PC-9 (cell line): ENCODE results near the gene ABCC6. TPM values are rescaled to one million over a fixed set of nuclear protein-coding genes. Genes with fewer than 3 reads are reported as not detected.

Source experiments
- BruUV-seq: library from RNA; stranded (reverse); fragments of 400-500 nt; replicated peaks from 2 replicates; lab custom pipeline; 2021; lab: Mats Ljungman, UMichigan
- CTCF ChIA-PET: fragments of 300-600 bp; sonication (Branson Sonifier 250); formaldehyde crosslinking; loops from one replicate; lab custom pipeline; 2022; ENCODE audit warnings: antibody characterized with exemption; lab: Charles Lee
- POLR2A ChIA-PET: fragments of 300-600 bp; sonication (Branson Sonifier 250); formaldehyde crosslinking; loops from one replicate; lab custom pipeline; 2022; ENCODE audit warnings: antibody characterized with exemption; ENCODE audit not compliant: unreplicated experiment; lab: Charles Lee
- DNase-seq, 2 experiments: peaks; one replicate each; pipeline versions ENCODE4 v3.0.0 to v3.0.0-alpha.2; 2015 to 2022; ENCODE audit warnings: mixed read lengths in 1 of 2
- H2AFZ ChIP-seq: fragments of 200-600 bp; sonication (generic); 2 replicates; pipeline ENCODE4 v1.8.1; 2017; ENCODE audit warnings: antibody characterized with exemption
- H3F3A ChIP-seq: fragments of 200-600 bp; sonication (generic); 2 replicates; pipeline ENCODE4 v1.8.1; 2017; ENCODE audit warnings: antibody characterized with exemption, mild to moderate bottlenecking, low read depth; ENCODE audit not compliant: insufficient read depth
- H3K27ac ChIP-seq: fragments of 200-600 bp; sonication (generic); 2 replicates; pipeline ENCODE4 v1.6.1; 2016; ENCODE audit warnings: mixed run types
- H3K27me3 ChIP-seq: fragments of 200-600 bp; sonication (generic); 2 replicates; pipeline ENCODE4 v1.6.1; 2016; ENCODE audit warnings: low read depth, mixed run types; ENCODE audit not compliant: insufficient read depth
- H3K36me3 ChIP-seq: fragments of 200-600 bp; sonication (generic); 2 replicates; pipeline ENCODE4 v1.6.1; 2016; ENCODE audit warnings: low read depth, mixed run types
- H3K4me1 ChIP-seq: fragments of 200-600 bp; sonication (generic); replicated peaks from 2 replicates; pipeline ENCODE4 v1.6.1; 2016; ENCODE audit warnings: mixed run types; ENCODE audit not compliant: insufficient read depth
- H3K4me2 ChIP-seq: fragments of 200-600 bp; sonication (generic); 2 replicates; pipeline ENCODE4 v1.6.1; 2017; ENCODE audit warnings: mixed run types
- H3K4me3 ChIP-seq: fragments of 200-600 bp; sonication (generic); 2 replicates; pipeline ENCODE4 v1.6.1; 2016; ENCODE audit warnings: mixed run types
- H3K79me2 ChIP-seq: fragments of 200-600 bp; sonication (generic); 2 replicates; pipeline ENCODE4 v1.6.1; 2017; ENCODE audit warnings: low read depth, mixed run types
- H3K9me2 ChIP-seq: fragments of 200-600 bp; sonication (generic); 2 replicates; pipeline ENCODE4 v1.8.1; 2017; ENCODE audit warnings: mild to moderate bottlenecking; ENCODE audit not compliant: insufficient read depth
- H3K9me3 ChIP-seq: fragments of 200-600 bp; sonication (generic); 2 replicates; pipeline ENCODE4 v1.8.1; 2016; ENCODE audit warnings: low read depth; ENCODE audit not compliant: insufficient read depth
- H4K20me1 ChIP-seq: fragments of 200-600 bp; sonication (generic); 2 replicates; pipeline ENCODE4 v1.8.1; 2017; ENCODE audit not compliant: insufficient read depth
- CTCF ChIP-seq: fragments of 200-600 bp; sonication (generic); conservative IDR thresholded peaks from 2 replicates; pipeline ENCODE4 v1.6.1; 2017; ENCODE audit warnings: mixed run types, antibody characterized with exemption, mild to moderate bottlenecking, moderate library complexity
- EZH2 ChIP-seq: fragments of 200-600 bp; sonication (generic); IDR thresholded peaks from 2 replicates; pipeline ENCODE4 v1.8.0; 2017; ENCODE audit warnings: antibody characterized with exemption, low read depth
- intact Hi-C: fragments of 100-400 bp; cut with micrococcal nuclease; formaldehyde crosslinking; loops from one replicate; pipeline ENCODE4 v1.10.0; 2022; ENCODE audit not compliant: unreplicated experiment
- total RNA-seq: library from RNA; stranded (reverse); gene quantifications from 2 replicates; pipeline ENCODE4 v1.2.3, GENCODE V29; 2021

ABCC6 gene
- total RNA-seq, 1 experiment from 2014 or later = 2.8 TPM

- Histone ChIP-seq H3K27ac (no peak overlapping the region), H3K4me3 (no peak overlapping the region), H3K36me3 (peaks cover 5% of the 10 kb centered on the region; the same call in 1 of the 2 replicates), H3K4me1 (no peaks in the 10 kb centered on the region), H3K9me3 (no peaks in the 10 kb centered on the region), H3K79me2 (no peaks in the 10 kb centered on the region), H3K27me3 (no peaks in the 10 kb centered on the region), H3K9me2 (no peaks in the 10 kb centered on the region), H2AFZ (no peak overlapping the region), H3F3A (peaks cover 20% of the 10 kb centered on the region; the same call in 1 of the 2 replicates), H3K4me2 (no peak overlapping the region), H4K20me1 (peaks cover 16% of the 10 kb centered on the region)
- peak in 1 of 2 experiments; percentile 63 for DNase-seq
- no peak for TF ChIP-seq EZH2
- TF ChIP-seq CTCF = no peak
- CTCF ChIA-PET = no interaction called here
- BruUV-seq = no TSS peak
- intact Hi-C loops = no loop called here
- POLR2A ChIA-PET = interaction anchor here (0.6 kb wide), 1 partner anchor 35 kb away, joined by 4 read pairs; no protein-coding TSS in a partner anchor
Observed at GRCh38 chr16:16144416-16144815, 78.9 kb downstream of the ABCC6 start.

- Histone ChIP-seq H4K20me1 (peaks cover 16% of the 10 kb centered on the region), H3K4me3 (no peak overlapping the region), H2AFZ (no peak overlapping the region), H3K9me3 (no peaks in the 10 kb centered on the region), H3K36me3 (peaks cover 5% of the 10 kb centered on the region; the same call in 1 of the 2 replicates), H3K27ac (no peak overlapping the region), H3F3A (peaks cover 20% of the 10 kb centered on the region; the same call in 1 of the 2 replicates), H3K9me2 (no peaks in the 10 kb centered on the region), H3K4me2 (no peak overlapping the region), H3K4me1 (no peaks in the 10 kb centered on the region), H3K79me2 (no peaks in the 10 kb centered on the region), H3K27me3 (no peaks in the 10 kb centered on the region)
- intact Hi-C loops = no loop called here
- TF ChIP-seq CTCF (no peak), EZH2 (no peak)
- DNase-seq = no peak
- no TSS peak for BruUV-seq
- CTCF ChIA-PET = interaction anchor here (0.6 kb wide), 1 partner anchor 125 kb away, joined by 3 read pairs; no protein-coding TSS in a partner anchor
- POLR2A ChIA-PET = interaction anchor here (0.6 kb wide), 1 partner anchor 34 kb away, joined by 4 read pairs; no protein-coding TSS in a partner anchor
Observed at GRCh38 chr16:16143931-16144330, 79.4 kb downstream of the ABCC6 start.

GRCh38 chr16:16143038-16143763, 80.1 kb downstream of the ABCC6 start:
- H2AFZ ChIP-seq = no peak overlapping the region
- ChIA-PET POLR2A (no interaction called here), CTCF (interaction anchor here (0.6 kb wide), 1 partner anchor 125 kb away, joined by 3 read pairs; no protein-coding TSS in a partner anchor)
- no peak for DNase-seq
- H3K9me2 ChIP-seq = no peaks in the 10 kb centered on the region
- peaks cover 7% of the 10 kb centered on the region; the same call in 1 of the 2 replicates for H3K36me3 ChIP-seq
- H3K4me2 ChIP-seq = no peak overlapping the region
- H3F3A ChIP-seq = peaks cover 17% of the 10 kb centered on the region; the same call in 1 of the 2 replicates
- peak; percentile 45; the same call in 1 of the 2 replicates for TF ChIP-seq CTCF
- no peak for TF ChIP-seq EZH2
- H3K9me3 ChIP-seq = no peaks in the 10 kb centered on the region
- intact Hi-C loops = no loop called here
- H3K79me2 ChIP-seq = no peaks in the 10 kb centered on the region
- H4K20me1 ChIP-seq = peaks cover 16% of the 10 kb centered on the region
- H3K4me1 ChIP-seq = no peaks in the 10 kb centered on the region
- no peak overlapping the region for H3K27ac ChIP-seq
- BruUV-seq = no TSS peak
- H3K4me3 ChIP-seq = no peak overlapping the region
- no peaks in the 10 kb centered on the region for H3K27me3 ChIP-seq
